ENCODE results near the gene TSHZ2.

DNA sequence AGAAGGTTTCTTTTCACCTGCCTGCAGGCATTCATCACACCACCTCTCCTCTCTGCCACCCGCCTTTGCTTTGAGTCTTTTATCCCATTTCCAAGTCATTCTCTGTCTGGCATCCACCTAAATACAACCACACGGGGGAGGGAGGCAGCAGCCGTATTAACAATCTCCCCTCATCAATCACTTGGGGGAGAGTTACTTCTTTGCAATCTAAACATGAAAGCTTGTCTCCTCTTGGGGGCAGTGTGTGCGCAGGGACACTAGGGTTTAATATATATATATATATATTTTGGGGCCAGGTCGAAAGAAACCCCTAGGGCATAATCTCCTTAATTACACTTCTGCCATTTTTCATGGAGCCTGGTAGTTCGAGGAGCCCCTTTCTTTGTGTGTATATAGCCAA, 214.5 kb downstream of the TSHZ2 start:
- TF ChIP-seq POLR2A (IDR thresholded peaks at IDR 0.05; ENCODE audit: low read depth, low read length) (no peak), POLR2AphosphoS5 (IDR thresholded peaks at IDR 0.05; ENCODE audit: low read depth, low read length) (no peak)

Measured in GM12892 (cell line).